AG10803 (cell line): ENCODE results near the gene ATP1B4.
"Not testable (repeated sequence)": the region's sequence is repeated elsewhere in the genome, so short reads cannot be mapped to it uniquely, and the experiment has no call there.

Experiments
- DNase-seq: peaks from one replicate; pipeline ENCODE4 v3.0.0; 2010; ENCODE audit warnings: low read depth
- H3K4me3 ChIP-seq: 2 replicates; pipeline ENCODE4 v1.5.1; 2011; ENCODE audit warnings: mild to moderate bottlenecking, low read length, control low read depth
- TF ChIP-seq, protein P1 (sequence below): conservative IDR thresholded peaks from 2 replicates; pipeline ENCODE4 v1.5.1; 2011; ENCODE audit warnings: mild to moderate bottlenecking, low read length, control low read depth, inconsistent platforms

The ATP1B4 gene

DNA sequence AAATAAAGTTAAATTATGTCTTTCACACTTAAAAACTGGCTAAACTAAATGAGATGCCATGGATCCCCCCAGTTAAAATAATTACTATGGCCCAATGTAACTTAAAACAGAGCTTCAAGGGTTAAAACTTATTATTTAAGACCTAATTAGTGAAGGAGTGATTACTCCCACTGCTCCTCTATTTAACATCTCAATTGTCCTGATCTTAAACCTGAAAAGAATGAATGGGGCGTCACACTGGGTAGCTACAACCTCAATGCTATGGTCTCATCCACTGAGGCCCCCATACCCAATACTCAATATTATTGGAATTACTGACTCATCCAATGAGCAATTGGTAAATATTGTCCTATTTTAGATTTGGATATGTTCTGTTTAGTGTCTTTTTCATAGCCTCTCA lies 29.5 kb upstream of the ATP1B4 start:
- no peak for DNase-seq
- TF ChIP-seq, protein P1, sequence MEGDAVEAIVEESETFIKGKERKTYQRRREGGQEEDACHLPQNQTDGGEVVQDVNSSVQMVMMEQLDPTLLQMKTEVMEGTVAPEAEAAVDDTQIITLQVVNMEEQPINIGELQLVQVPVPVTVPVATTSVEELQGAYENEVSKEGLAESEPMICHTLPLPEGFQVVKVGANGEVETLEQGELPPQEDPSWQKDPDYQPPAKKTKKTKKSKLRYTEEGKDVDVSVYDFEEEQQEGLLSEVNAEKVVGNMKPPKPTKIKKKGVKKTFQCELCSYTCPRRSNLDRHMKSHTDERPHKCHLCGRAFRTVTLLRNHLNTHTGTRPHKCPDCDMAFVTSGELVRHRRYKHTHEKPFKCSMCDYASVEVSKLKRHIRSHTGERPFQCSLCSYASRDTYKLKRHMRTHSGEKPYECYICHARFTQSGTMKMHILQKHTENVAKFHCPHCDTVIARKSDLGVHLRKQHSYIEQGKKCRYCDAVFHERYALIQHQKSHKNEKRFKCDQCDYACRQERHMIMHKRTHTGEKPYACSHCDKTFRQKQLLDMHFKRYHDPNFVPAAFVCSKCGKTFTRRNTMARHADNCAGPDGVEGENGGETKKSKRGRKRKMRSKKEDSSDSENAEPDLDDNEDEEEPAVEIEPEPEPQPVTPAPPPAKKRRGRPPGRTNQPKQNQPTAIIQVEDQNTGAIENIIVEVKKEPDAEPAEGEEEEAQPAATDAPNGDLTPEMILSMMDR, result no peak
- no peak overlapping the region for H3K4me3 ChIP-seq

DNA sequence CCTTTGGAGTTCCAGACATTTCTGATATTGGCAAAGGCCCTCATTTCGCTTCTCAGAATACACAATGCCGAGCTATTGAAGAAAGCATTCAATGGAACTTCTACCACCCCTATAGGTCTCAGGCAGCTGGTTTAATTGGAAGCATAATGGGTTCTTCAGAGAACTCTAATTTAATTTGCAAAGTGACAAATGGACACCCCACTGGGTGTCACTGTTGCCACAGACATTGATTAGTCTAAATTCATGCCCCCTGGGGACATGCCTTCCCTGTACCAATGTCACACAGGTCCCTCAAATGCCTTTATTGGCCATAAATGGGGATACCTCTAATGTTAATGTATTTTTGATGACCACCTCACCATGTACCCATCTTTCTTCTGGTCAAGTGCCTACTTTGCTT lies 27.7 kb upstream of the ATP1B4 start:
- H3K4me3 ChIP-seq, result no peak overlapping the region
- DNase-seq, result no peak
- TF ChIP-seq, protein P1, result no peak

GRCh38 chrX:120334603-120335002 lies 27.3 kb upstream of the ATP1B4 start:
- no peak for DNase-seq
- no peak overlapping the region for H3K4me3 ChIP-seq
- TF ChIP-seq, protein P1, result no peak

DNA sequence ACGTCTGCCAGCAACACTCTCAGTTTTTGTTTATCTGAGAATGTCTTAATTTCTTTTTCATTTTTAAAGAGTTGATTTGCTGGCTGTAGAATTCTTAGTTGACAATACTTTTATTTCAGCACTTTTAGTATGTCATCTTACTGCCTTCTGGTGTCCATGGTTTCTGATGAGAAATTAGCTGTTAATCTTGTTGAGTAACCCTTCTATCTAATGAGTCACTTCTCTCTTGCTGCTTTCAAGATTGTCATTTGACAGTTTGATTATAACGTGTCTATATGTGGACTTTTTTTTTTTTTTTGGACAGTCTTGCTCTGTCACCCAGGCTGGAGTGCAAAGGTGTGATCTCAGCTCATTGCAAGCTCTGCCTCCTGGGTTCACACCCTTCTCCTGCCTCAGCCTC lies 26.6 kb upstream of the ATP1B4 start:
- no peak overlapping the region for H3K4me3 ChIP-seq
- no peak for DNase-seq
- TF ChIP-seq, protein P1, result no peak

GRCh38 chrX:120336899-120337298 lies 25.0 kb upstream of the ATP1B4 start:
- DNase-seq, result no peak
- TF ChIP-seq, protein P1, result no peak
- no peak overlapping the region for H3K4me3 ChIP-seq

DNA sequence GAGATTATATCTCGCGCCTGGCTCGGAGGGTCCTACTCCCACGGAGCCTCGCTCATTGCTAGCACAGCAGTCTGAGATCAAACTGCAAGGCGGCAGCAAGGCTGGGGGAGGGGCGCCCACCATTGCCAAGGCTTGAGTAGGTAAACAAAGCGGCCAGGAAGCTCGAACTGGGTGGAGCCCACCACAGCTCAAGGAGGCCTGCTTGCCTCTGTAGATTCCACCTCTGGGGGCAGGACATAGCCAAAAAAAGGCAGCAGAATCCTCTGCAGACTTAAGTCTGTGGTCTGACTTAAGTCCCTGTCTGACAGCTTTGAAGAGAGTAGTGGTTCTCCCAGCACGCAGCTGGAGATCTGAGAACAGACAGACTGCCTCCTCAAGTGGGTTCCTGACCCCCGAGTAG lies 17.3 kb upstream of the ATP1B4 start:
- not testable (repeated sequence) for H3K4me3 ChIP-seq, DNase-seq

DNA sequence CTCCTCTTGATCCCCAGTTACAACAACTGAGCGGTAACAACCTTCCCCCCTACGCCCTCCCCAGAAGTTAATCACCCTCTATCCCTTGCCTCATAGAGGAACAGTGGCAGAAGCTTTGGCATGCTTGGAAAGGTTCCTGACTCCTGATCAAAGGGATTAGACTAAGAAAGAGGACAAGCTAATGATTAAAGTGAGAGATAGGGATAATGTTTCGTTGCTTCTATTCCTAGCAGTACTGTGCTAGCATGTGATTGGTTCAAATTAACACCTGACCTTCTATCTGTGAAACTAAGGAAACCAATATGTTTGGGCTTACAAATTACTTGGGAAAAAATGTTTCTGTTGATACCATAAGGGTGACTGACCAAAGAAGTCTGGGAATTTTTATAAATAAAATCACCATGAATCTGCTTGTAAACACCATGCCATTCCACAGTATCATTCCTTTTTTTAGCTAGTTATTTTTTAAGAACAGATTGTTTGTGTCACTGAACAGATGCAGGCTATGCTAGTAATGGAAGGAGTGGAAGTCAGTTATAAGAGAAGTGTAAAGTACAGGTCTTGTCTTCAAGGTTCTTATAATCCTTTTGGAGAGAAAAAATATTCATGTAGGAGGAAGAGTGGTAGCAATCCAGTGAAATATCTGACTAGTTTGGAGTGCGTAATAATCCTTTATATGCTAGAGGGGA lies 11.3 kb upstream of the ATP1B4 start:
- DNase-seq, result no peak
- TF ChIP-seq, protein P1, result no peak
- no peak overlapping the region for H3K4me3 ChIP-seq
